ENCODE results near the gene TSPEAR. TPM values are rescaled to one million over a fixed set of nuclear protein-coding genes. Genes with fewer than 3 reads are reported as not detected.

The TSPEAR gene
- total and polyA plus RNA-seq, 2 of the 13 experiments (the other 11 are each of a cell fraction or from before 2014, with no cell fraction given): 0.07 to 0.32 TPM

DNA sequence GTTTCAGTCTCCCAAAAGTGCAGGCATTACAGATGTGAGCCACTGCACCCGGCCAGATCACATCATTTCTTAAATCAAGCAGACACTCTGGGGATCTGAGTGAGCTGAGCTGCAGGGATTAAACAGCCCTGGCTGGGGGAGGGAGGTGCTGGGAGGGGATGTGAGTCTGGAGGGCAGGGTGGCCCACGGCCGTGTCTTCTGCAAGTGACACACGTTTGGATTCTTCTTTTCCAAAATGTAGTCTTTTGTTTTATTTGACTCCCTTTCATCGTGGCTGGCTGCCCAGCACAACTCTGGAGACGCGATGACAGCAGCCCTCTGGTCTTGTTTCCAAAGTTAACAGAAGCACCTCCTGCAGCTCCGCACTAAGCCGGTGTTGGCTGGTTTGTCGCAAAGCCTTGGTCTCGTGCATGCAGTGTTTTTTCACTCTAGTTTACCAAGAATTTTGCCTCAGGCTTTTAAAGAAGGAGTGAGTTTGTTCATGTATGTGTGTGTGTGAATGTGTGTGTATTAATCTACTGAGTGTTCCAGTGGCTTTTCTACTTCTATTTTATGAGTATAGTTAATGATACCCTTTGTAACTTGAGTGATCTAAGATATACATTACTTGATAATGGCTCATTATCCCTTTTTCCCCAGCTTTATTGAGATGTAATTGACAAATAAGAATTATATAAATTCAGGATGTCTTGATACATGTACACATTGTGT, 128.1 kb downstream of the TSPEAR start:
- Histone ChIP-seq H3K79me2 (ENCODE audit: insufficient read depth, low read length) (no peaks in the 10 kb centered on the region), H3K27me3 (ENCODE audit: control insufficient read depth in 1 of 2, insufficient read depth in 2 of 2, low read length in 2 of 2) (peaks cover 0 to 9% of the 10 kb centered on the region in 2 experiments; a peak in 1 of 5 replicates), H3K4me1 (ENCODE audit: insufficient read depth, low read length) (no peaks in the 10 kb centered on the region), H4K20me1 (ENCODE audit: insufficient read depth, low read length) (no peaks in the 10 kb centered on the region), H3K4me3 (replicated peaks in 1 of 3; ENCODE audit: insufficient read depth in 1 of 3, low read depth in 2 of 3, low read length in 3 of 3) (no peak overlapping the region), H3K36me3 (replicated peaks in 1 of 2; ENCODE audit: control insufficient read depth in 1 of 2, insufficient read depth in 2 of 2, low read length in 2 of 2) (no peaks in the 10 kb centered on the region), H3K27ac (ENCODE audit: extremely low read length, insufficient read depth, low read length) (no peak overlapping the region), H2AFZ (ENCODE audit: low read length) (no peak overlapping the region), H3K4me2 (ENCODE audit: low read depth, low read length) (no peak overlapping the region), H3K9ac (ENCODE audit: insufficient read depth, low read depth, low read length) (no peak overlapping the region), H3K9me3 (ENCODE audit: low read length) (peaks cover 8% of the 10 kb centered on the region; the same call in 1 of the 2 replicates)
- CTCF ChIA-PET (ENCODE audit: low intra/inter-chr PET ratio, low total read pairs): no interaction called here
- no peak for TF ChIP-seq NR2F1 (CRISPR knock-in tag; IDR thresholded peaks at IDR 0.05)
- intact Hi-C loops (cut with micrococcal nuclease; ENCODE audit: unreplicated experiment): no loop called here
- in situ Hi-C loops (cut with HindIII; ENCODE audit: extremely low pct_ligation_motif_present, low pct_unique_long_range_greater_than_20kb): no loop called here
- FAIRE-seq (no peak), ATAC-seq (no peak), DNase-seq (ENCODE audit: low spot score) (no peak)
- POLR2A ChIA-PET: no interaction called here
- BruUV-seq (replicated peaks): no TSS peak
- 15% methylated on average over 11 of the region's 11 CpGs for WGBS (ENCODE audit: low lambda C conversion rate)

GRCh38 chr21:44582055-44582454, 129.3 kb downstream of the TSPEAR start:
- H3K9ac ChIP-seq (ENCODE audit: insufficient read depth, low read depth, low read length): no peak overlapping the region
- ATAC-seq: no peak
- BruUV-seq (replicated peaks): no TSS peak
- H3K27me3 ChIP-seq (ENCODE audit: control insufficient read depth in 1 of 2, insufficient read depth in 2 of 2, low read length in 2 of 2): peaks cover 0 to 9% of the 10 kb centered on the region in 2 experiments; a peak in 1 of 5 replicates
- H3K4me3 ChIP-seq (replicated peaks in 1 of 3; ENCODE audit: insufficient read depth in 1 of 3, low read depth in 2 of 3, low read length in 3 of 3): no peak overlapping the region
- CTCF ChIA-PET (ENCODE audit: low intra/inter-chr PET ratio, low total read pairs): no interaction called here
- no peak for FAIRE-seq
- in situ Hi-C loops (cut with HindIII; ENCODE audit: extremely low pct_ligation_motif_present, low pct_unique_long_range_greater_than_20kb) (no loop called here), intact Hi-C loops (cut with micrococcal nuclease; ENCODE audit: unreplicated experiment) (no loop called here)
- H4K20me1 ChIP-seq (ENCODE audit: insufficient read depth, low read length): no peaks in the 10 kb centered on the region
- H3K79me2 ChIP-seq (ENCODE audit: insufficient read depth, low read length): no peaks in the 10 kb centered on the region
- TF ChIP-seq CREB1 (IDR thresholded peaks at IDR 0.05) (peak; percentile 90), CREB1 (CRISPR knock-in tag; IDR thresholded peaks at IDR 0.05) (no peak), ZFP36 (IDR thresholded peaks at IDR 0.05; ENCODE audit: borderline replicate concordance, low read depth, low read length, partially characterized antibody) (no peak), ATF7 (IDR thresholded peaks at IDR 0.05) (peak; percentile 96), ATF7 (CRISPR knock-in tag; IDR thresholded peaks at IDR 0.05) (no peak), ZBTB20 (CRISPR knock-in tag; IDR thresholded peaks at IDR 0.05; ENCODE audit: borderline replicate concordance, low read depth) (no peak), RXRA (CRISPR knock-in tag; IDR thresholded peaks at IDR 0.05) (no peak)
- peaks cover 8% of the 10 kb centered on the region; the same call in 1 of the 2 replicates for H3K9me3 ChIP-seq (ENCODE audit: low read length)
- H2AFZ ChIP-seq (ENCODE audit: low read length): no peak overlapping the region
- no peaks in the 10 kb centered on the region for H3K4me1 ChIP-seq (ENCODE audit: insufficient read depth, low read length)
- H3K27ac ChIP-seq (ENCODE audit: extremely low read length, insufficient read depth, low read length): no peak overlapping the region
- no peak overlapping the region for H3K4me2 ChIP-seq (ENCODE audit: low read depth, low read length)
- POLR2A ChIA-PET: no interaction called here
- DNase-seq (ENCODE audit: low spot score): no peak
- H3K36me3 ChIP-seq (replicated peaks in 1 of 2; ENCODE audit: control insufficient read depth in 1 of 2, insufficient read depth in 2 of 2, low read length in 2 of 2): no peaks in the 10 kb centered on the region
- 65% methylated on average over 14 of the region's 15 CpGs for WGBS (ENCODE audit: low lambda C conversion rate)
